GM23338 (cell line): ENCODE data around the gene RS1. TPM values are rescaled to one million over a fixed set of nuclear protein-coding genes. Genes with fewer than 3 reads are reported as not detected.

ENCODE experiments used
- ATAC-seq: fragments of 200-7000 bp; cut with Tn5 transposase; 3 replicates; pipeline ENCODE4 v1.9.1; 2020
- DNase-seq: peaks from one replicate; pipeline ENCODE4 v3.0.0-alpha.2; 2015; ENCODE audit warnings: low spot score
- H2AFZ ChIP-seq: fragments of 200-600 bp; sonication (generic); 2 replicates; pipeline ENCODE4 v1.8.0; 2016; ENCODE audit warnings: antibody characterized with exemption, mild to moderate bottlenecking, moderate library complexity
- H3F3A ChIP-seq: fragments of 200-600 bp; sonication (generic); replicated peaks from 2 replicates; pipeline ENCODE4 v1.8.0; 2017; ENCODE audit warnings: antibody characterized with exemption, mixed run types, low read depth
- H3K27ac ChIP-seq: fragments of 200-600 bp; sonication (generic); 2 replicates; pipeline ENCODE4 v1.6.1; 2016; ENCODE audit warnings: low read depth
- H3K27me3 ChIP-seq: fragments of 200-600 bp; sonication (generic); 2 replicates; pipeline ENCODE4 v1.8.0; 2016; ENCODE audit warnings: mild to moderate bottlenecking, mixed run types, moderate library complexity; ENCODE audit not compliant: insufficient read depth
- H3K36me3 ChIP-seq: fragments of 200-600 bp; sonication (generic); 2 replicates; pipeline ENCODE4 v1.8.0; 2016; ENCODE audit warnings: mild to moderate bottlenecking; ENCODE audit not compliant: insufficient read depth
- H3K4me1 ChIP-seq: fragments of 200-600 bp; sonication (generic); 2 replicates; pipeline ENCODE4 v1.8.0; 2016; ENCODE audit warnings: mild to moderate bottlenecking, moderate library complexity; ENCODE audit not compliant: insufficient read depth
- H3K4me2 ChIP-seq: fragments of 200-600 bp; sonication (generic); 2 replicates; pipeline ENCODE4 v1.7.1; 2017; ENCODE audit warnings: mixed run types
- H3K4me3 ChIP-seq: fragments of 200-600 bp; sonication (generic); 2 replicates; pipeline ENCODE4 v1.6.1; 2016; ENCODE audit warnings: mixed run types
- H3K79me2 ChIP-seq: fragments of 200-600 bp; sonication (generic); replicated peaks from 2 replicates; pipeline ENCODE4 v1.8.0; 2017; ENCODE audit warnings: mild to moderate bottlenecking; ENCODE audit not compliant: insufficient read depth
- H3K9me2 ChIP-seq: fragments of 200-600 bp; sonication (generic); 2 replicates; pipeline ENCODE4 v1.8.0; 2017; ENCODE audit not compliant: insufficient read depth
- H4K20me1 ChIP-seq: fragments of 200-600 bp; sonication (generic); replicated peaks from 2 replicates; pipeline ENCODE4 v1.8.0; 2017; ENCODE audit warnings: mild to moderate bottlenecking; ENCODE audit not compliant: insufficient read depth
- H3K27ac Mint-ChIP-seq: 2 replicates; pipeline ENCODE4 v1.8.0; 2020; ENCODE audit warnings: inconsistent platforms, mild to moderate bottlenecking, moderate library complexity, mixed read lengths
- H3K27me3 Mint-ChIP-seq: 3 replicates; pipeline ENCODE4 v1.8.0; 2022; ENCODE audit warnings: low read depth, mild to moderate bottlenecking, moderate library complexity, mixed read lengths, inconsistent platforms; ENCODE audit not compliant: insufficient read depth, poor library complexity
- H3K36me3 Mint-ChIP-seq: 3 replicates; pipeline ENCODE4 v1.8.0; 2021; ENCODE audit warnings: low read depth, mild to moderate bottlenecking, inconsistent platforms, moderate library complexity, mixed read lengths
- H3K4me1 Mint-ChIP-seq: 3 replicates; pipeline ENCODE4 v1.8.0; 2020; ENCODE audit warnings: mild to moderate bottlenecking, inconsistent platforms, mixed read lengths
- H3K4me3 Mint-ChIP-seq: 3 replicates; pipeline ENCODE4 v1.8.0; 2021; ENCODE audit warnings: moderate library complexity, mild to moderate bottlenecking, inconsistent platforms, mixed read lengths
- H3K9me3 Mint-ChIP-seq: 3 replicates; pipeline ENCODE4 v1.8.0; 2020; ENCODE audit warnings: moderate library complexity, mild to moderate bottlenecking, inconsistent platforms, mixed read lengths
- CREB1 ChIP-seq: fragments of 250-450 bp; sonication (Bioruptor Pico); IDR thresholded peaks from 2 replicates; pipeline ENCODE4 v1.5.0; 2020; ENCODE audit warnings: low read depth, mild to moderate bottlenecking, moderate library complexity
- CTCF ChIP-seq, 2 experiments: fragments of 200-600 bp in 1 of 2; sonication (generic) in 1 of 2; conservative IDR thresholded peaks; 2 replicates each; pipeline versions ENCODE4 v1.5.1 to v1.6.1; 2016 to 2017; ENCODE audit warnings: antibody characterized with exemption in 2 of 2, low read depth in 2 of 2, mild to moderate bottlenecking in 2 of 2, moderate library complexity in 1 of 2
- ETS1 ChIP-seq: IDR thresholded peaks from 2 replicates; pipeline ENCODE4 v1.6.1; 2016; ENCODE audit warnings: antibody characterized with exemption
- EZH2phosphoT487 ChIP-seq: fragments of 200-600 bp; sonication (generic); IDR thresholded peaks from one replicate; pipeline ENCODE4 v1.8.1; 2018; ENCODE audit warnings: antibody characterized with exemption; ENCODE audit not compliant: unreplicated experiment
- JUNB ChIP-seq: IDR thresholded peaks from one replicate; pipeline ENCODE4 v1.6.1; 2016; ENCODE audit warnings: antibody characterized with exemption; ENCODE audit not compliant: unreplicated experiment
- NANOG ChIP-seq: IDR thresholded peaks from 2 replicates; pipeline ENCODE4 v1.6.1; 2016; ENCODE audit warnings: antibody characterized with exemption, borderline replicate concordance
- POLR2AphosphoS5 ChIP-seq: IDR thresholded peaks from 2 replicates; pipeline ENCODE4 v1.6.1; 2016; ENCODE audit warnings: antibody characterized with exemption, low read depth
- REST ChIP-seq: IDR thresholded peaks from one replicate; pipeline ENCODE4 v1.6.1; 2018; ENCODE audit warnings: antibody characterized with exemption; ENCODE audit not compliant: unreplicated experiment
- STAT1 ChIP-seq: IDR thresholded peaks from one replicate; pipeline ENCODE4 v1.6.1; 2016; ENCODE audit warnings: antibody characterized with exemption; ENCODE audit not compliant: unreplicated experiment
- ZNF114 ChIP-seq: fragments of 250-450 bp; sonication (Bioruptor Pico); IDR thresholded peaks from 2 replicates; pipeline ENCODE4 v1.5.0; 2020; ENCODE audit warnings: mild to moderate bottlenecking, moderate library complexity
- ZNF331 ChIP-seq: fragments of 250-450 bp; sonication (Bioruptor Pico); IDR thresholded peaks from 2 replicates; pipeline ENCODE4 v1.5.0; 2020; ENCODE audit warnings: low read depth, mild to moderate bottlenecking, moderate library complexity
- ZNF462 ChIP-seq: fragments of 250-450 bp; sonication (Bioruptor Pico); IDR thresholded peaks from 2 replicates; pipeline ENCODE4 v1.5.0; 2020; ENCODE audit warnings: mild to moderate bottlenecking, moderate library complexity
- polyA plus RNA-seq: library from polyadenylated mRNA; unstranded; fragments of >200 nt; fragmentation: Nextera tagmentation; extraction: Ambion mirVana; gene quantifications from 2 replicates; pipeline ENCODE4 v1.2.1, GENCODE V29; 2016
- total RNA-seq: library from RNA; depleted of rRNA; stranded (reverse); fragments of >200 nt; shearing (Covaris generic); gene quantifications from 2 replicates; pipeline ENCODE4 v1.2.3, GENCODE V29; 2014

Gene RS1
- total and polyA plus RNA-seq, 2 experiments from 2014 or later, result not detected

GRCh38 chrX:18607966-18608365, 63.9 kb downstream of the RS1 start:
- H3F3A ChIP-seq, result no peaks in the 10 kb centered on the region
- H3K27me3 ChIP-seq, result no peaks in the 10 kb centered on the region
- Mint-ChIP-seq H3K9me3 (no peaks in the 10 kb centered on the region; the same call in 2 of the 3 replicates), H3K27me3 (no peaks in the 10 kb centered on the region), H3K27ac (no peak overlapping the region), H3K4me3 (no peak overlapping the region), H3K36me3 (peaks cover 31% of the 10 kb centered on the region), H3K4me1 (no peaks in the 10 kb centered on the region)
- no peaks in the 10 kb centered on the region for H3K79me2 ChIP-seq
- H3K36me3 ChIP-seq, result peaks cover 8% of the 10 kb centered on the region
- DNase-seq, result no peak
- H3K4me1 ChIP-seq, result no peaks in the 10 kb centered on the region
- no peaks in the 10 kb centered on the region for H3K9me2 ChIP-seq
- ATAC-seq, result no peak
- H2AFZ ChIP-seq, result no peak overlapping the region
- no peaks in the 10 kb centered on the region for H4K20me1 ChIP-seq
- no peak for TF ChIP-seq ZNF331 (CRISPR knock-in tag)
- TF ChIP-seq ZNF462, result no peak
- no peak for TF ChIP-seq JUNB
- no peak for TF ChIP-seq POLR2AphosphoS5
- no peak for TF ChIP-seq CTCF (conservative IDR thresholded peaks at IDR 0.05; ENCODE audit: low read depth in 2 of 2)
- TF ChIP-seq EZH2phosphoT487, result no peak
- no peak for TF ChIP-seq STAT1
- TF ChIP-seq ETS1, result no peak
- TF ChIP-seq ZNF114, result no peak
- TF ChIP-seq NANOG, result no peak
- TF ChIP-seq CREB1 (CRISPR knock-in tag), result no peak
- TF ChIP-seq REST, result no peak
- no peak overlapping the region for H3K4me3 ChIP-seq
- H3K27ac ChIP-seq, result no peak overlapping the region
- H3K4me2 ChIP-seq, result no peak overlapping the region
